GM12878 (cell line): Measurements from ENCODE around the gene ACER3. TPM values are rescaled to one million over a fixed set of nuclear protein-coding genes. Genes with fewer than 3 reads are reported as not detected.

ENCODE experiments used
- ATAC-seq: fragments of 200-7000 bp; cut with Tn5 transposase; 3 replicates; pipeline ENCODE4 v1.9.1; 2020; ENCODE audit warnings: mild to moderate bottlenecking, moderate library complexity
- BruUV-seq: library from RNA; stranded (reverse); fragments of 400-500 nt; replicated peaks from 2 replicates; lab custom pipeline; 2021; lab: Mats Ljungman, UMichigan
- CTCF ChIA-PET: fragments of 300-600 bp; sonication (Branson Sonifier 250); formaldehyde crosslinking; extraction: SDS; loops from one replicate; lab custom pipeline; 2021; ENCODE audit warnings: inconsistent platforms; lab: Yijun Ruan, JAX
- POLR2A ChIA-PET: fragments of 350-600 bp; formaldehyde crosslinking; extraction: SDS; loops from one replicate; lab custom pipeline; 2021; ENCODE audit warnings: inconsistent platforms; lab: Charles Lee
- RAD21 ChIA-PET: fragments of 300-600 bp; sonication (Branson Sonifier 250); formaldehyde crosslinking; loops from one replicate; lab custom pipeline; 2023; ENCODE audit warnings: antibody characterized with exemption; ENCODE audit not compliant: unreplicated experiment; lab: Charles Lee
- SMC1A ChIA-PET: fragments of 300-600 bp; sonication (Branson Sonifier 250); formaldehyde crosslinking; loops from one replicate; lab custom pipeline; 2023; ENCODE audit not compliant: unreplicated experiment, uncharacterized antibody; lab: Charles Lee
- DNase-seq: peaks from one replicate; pipeline ENCODE4 v3.0.0-alpha.2; 2011; ENCODE audit warnings: low read depth, low spot score
- FAIRE-seq: peaks from 3 replicates; lab custom pipeline; 2011; peaks lifted over from hg19 to GRCh38; lab: Jason Lieb, UNC
- H2AFZ ChIP-seq: 2 replicates; pipeline ENCODE4 v1.6.0; 2011; ENCODE audit warnings: low read depth, low read length, control low read depth; ENCODE audit not compliant: control insufficient read depth
- H3K27ac ChIP-seq: 2 replicates; pipeline ENCODE4 v1.5.1; 2011; ENCODE audit warnings: control low read depth; ENCODE audit not compliant: control insufficient read depth, insufficient read depth
- H3K27me3 ChIP-seq, 2 experiments: replicated peaks in 1 of 2; 2 replicates each; pipeline versions ENCODE4 v1.6.0 to v1.6.1; 2011; ENCODE audit warnings: low read length in 1 of 2; ENCODE audit not compliant: control insufficient read depth in 2 of 2, insufficient read depth in 2 of 2
- H3K36me3 ChIP-seq, 2 experiments: 2 replicates each; pipeline ENCODE4 v1.5.1; 2011; ENCODE audit warnings: low read length in 1 of 2; ENCODE audit not compliant: control insufficient read depth in 2 of 2, insufficient read depth in 2 of 2
- H3K4me1 ChIP-seq: 2 replicates; pipeline ENCODE4 v1.6.1; 2011; ENCODE audit warnings: mild to moderate bottlenecking, low read length, moderate library complexity, mixed read lengths; ENCODE audit not compliant: control insufficient read depth, insufficient read depth
- H3K4me2 ChIP-seq: 2 replicates; pipeline ENCODE4 v1.6.0; 2011; ENCODE audit warnings: control low read depth; ENCODE audit not compliant: control insufficient read depth, insufficient read depth
- H3K4me3 ChIP-seq: fragments of 200-600 bp; sonication (generic); 2 replicates; pipeline ENCODE4 v1.5.1; 2016
- H3K79me2 ChIP-seq: 2 replicates; pipeline ENCODE4 v1.6.0; 2011; ENCODE audit warnings: low read length; ENCODE audit not compliant: control insufficient read depth, insufficient read depth
- H3K9ac ChIP-seq: 2 replicates; pipeline ENCODE4 v1.8.0; 2011; ENCODE audit warnings: low read length, control low read depth, mixed read lengths; ENCODE audit not compliant: control insufficient read depth, insufficient read depth
- H3K9me3 ChIP-seq: replicated peaks from 3 replicates; pipeline ENCODE4 v1.5.1; 2011; ENCODE audit warnings: mild to moderate bottlenecking, low read length; ENCODE audit not compliant: control insufficient read depth, insufficient read depth
- H4K20me1 ChIP-seq: 2 replicates; pipeline ENCODE4 v1.6.0; 2011; ENCODE audit not compliant: control insufficient read depth, insufficient read depth
- BCLAF1 ChIP-seq: fragments of 450-650 bp; IDR thresholded peaks from 2 replicates; pipeline ENCODE4 v1.6.1; 2017; ENCODE audit warnings: antibody characterized with exemption, mild to moderate bottlenecking, moderate library complexity
- NBN ChIP-seq: fragments of 450-650 bp; IDR thresholded peaks from 2 replicates; pipeline ENCODE4 v1.6.1; 2016
- PAX5 ChIP-seq: IDR thresholded peaks from 2 replicates; pipeline ENCODE4 v1.6.1; 2011; ENCODE audit warnings: low read depth, low read length, borderline replicate concordance
- SIN3A ChIP-seq: IDR thresholded peaks from 2 replicates; pipeline ENCODE4 v1.6.1; 2012; ENCODE audit warnings: low read depth, low read length, improper control_type of control experiment
- SRF ChIP-seq, 2 experiments: IDR thresholded peaks; 2 replicates each; pipeline ENCODE4 v1.6.1; 2011; ENCODE audit warnings: low read depth in 2 of 2, low read length in 2 of 2, mild to moderate bottlenecking in 1 of 2, moderate library complexity in 1 of 2
- TCF3 ChIP-seq: IDR thresholded peaks from 2 replicates; pipeline ENCODE4 v1.6.1; 2012; ENCODE audit warnings: low read depth, mild to moderate bottlenecking, low read length, borderline replicate concordance; ENCODE audit not compliant: insufficient read depth
- ZNF217 ChIP-seq: fragments of 450-650 bp; IDR thresholded peaks from 2 replicates; pipeline ENCODE4 v1.6.1; 2017; ENCODE audit warnings: antibody characterized with exemption, mild to moderate bottlenecking
- WGBS: methylation state at CpG from one replicate; pipeline ENCODE4 v1.1.6; 2016; ENCODE audit warnings: low lambda C conversion rate; ENCODE audit not compliant: insufficient replicate concordance, insufficient coverage; ENCODE audit errors: missing lambda C conversion rate; 5-methylcytosine and 5-hydroxymethylcytosine counted together
- in situ Hi-C: fragments of 300-500 bp; cut with MboI; formaldehyde crosslinking; loops from 9 replicates; pipeline ENCODE4 v1.14.3; 2018; ENCODE audit warnings: mixed read lengths
- intact Hi-C: fragments of 100-400 bp; cut with micrococcal nuclease; formaldehyde crosslinking; loops from one replicate; pipeline ENCODE4 v1.14.2; 2022; ENCODE audit not compliant: unreplicated experiment
- polyA plus RNA-seq, 11 experiments: library from polyadenylated mRNA; depleted of rRNA in 4 of 11; unstranded in 6 of 11; stranded (reverse) in 5 of 11; fragments of >200 nt; fragmentation: Nextera tagmentation in 4 of 11; fragmentation: Illumina TruSeq in 1 of 11; extraction: Ambion mirVana in 4 of 11; extraction: Trizol in 1 of 11; gene quantifications; 1 replicate in 1 of 11; 2 replicates in 10 of 11; pipeline versions ENCODE4 v1.2.1 to v1.2.3, GENCODE V29; 2011 to 2016; ENCODE audit warnings: inconsistent platforms in 2 of 11, missing spikeins in 2 of 11, low read depth in 1 of 11
- total RNA-seq, 4 experiments: library from RNA; depleted of rRNA in 3 of 4; stranded (reverse); fragments of >200 nt in 3 of 4; fragmentation: Illumina TruSeq in 1 of 4; extraction: Trizol in 1 of 4; gene quantifications; 2 replicates each; pipeline versions ENCODE4 v1.2.1 to v1.2.3, GENCODE V29; 2013 to 2021
- TF ChIP-seq, protein P1 (sequence below): fragments of 450-650 bp; IDR thresholded peaks from 2 replicates; pipeline ENCODE4 v1.6.1; 2017; ENCODE audit warnings: mild to moderate bottlenecking, low read depth, inconsistent platforms; ENCODE audit not compliant: poor library complexity, severe bottlenecking
- TF ChIP-seq, protein P2 (sequence below): IDR thresholded peaks from 2 replicates; pipeline ENCODE4 v1.6.1; 2012; ENCODE audit warnings: low read length, inconsistent platforms

ACER3 gene
- total and polyA plus RNA-seq, 10 of the 15 experiments (the other 5 are each of a cell fraction or from before 2014, with no cell fraction given), result 2.8 to 17.4 (median 10.3) TPM

DNA sequence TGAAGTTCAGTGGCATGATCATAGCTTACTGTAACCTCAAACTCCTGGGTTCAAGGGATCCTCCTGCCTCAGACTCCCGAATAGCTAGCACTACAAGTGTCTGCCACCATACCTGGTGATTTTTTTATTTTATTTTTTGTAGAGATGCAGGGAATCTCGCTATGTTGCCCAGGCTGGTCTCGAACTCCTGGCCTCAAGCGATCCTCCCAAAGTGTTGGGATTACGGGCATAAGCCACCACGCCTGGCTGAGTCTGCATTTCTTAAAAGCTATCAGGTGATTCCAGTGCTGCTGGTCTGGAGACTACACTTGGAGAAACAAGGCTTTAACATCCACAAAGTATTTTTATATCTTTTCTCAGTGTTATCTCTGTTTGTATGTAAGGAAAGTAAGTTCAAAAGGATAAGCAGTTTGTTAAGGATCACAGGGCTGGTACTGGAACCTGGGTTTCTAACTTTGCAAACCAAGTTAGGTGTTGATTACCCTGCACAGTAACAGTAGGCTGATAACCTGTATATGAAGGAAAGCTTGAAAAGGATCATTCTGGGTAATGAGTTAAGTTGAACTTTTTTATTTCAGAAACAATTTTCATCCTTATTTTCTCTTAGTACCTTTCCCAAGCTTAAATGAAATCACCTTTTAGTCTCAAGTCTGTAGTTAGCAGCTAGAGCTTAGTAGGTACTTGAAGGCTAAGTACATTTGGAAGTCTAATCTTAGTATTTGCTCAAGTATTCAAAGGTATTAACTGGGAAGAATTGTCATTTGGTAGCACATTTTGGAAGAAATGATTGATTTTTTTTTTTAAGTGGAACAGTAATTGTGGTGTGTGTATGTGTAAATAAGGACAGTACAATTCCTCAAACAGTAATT lies 12.5 kb downstream of the ACER3 start (continued):
- TF ChIP-seq BCLAF1 (no peak), ZNF217 (no peak), SIN3A (no peak)
- TF ChIP-seq, protein P1, sequence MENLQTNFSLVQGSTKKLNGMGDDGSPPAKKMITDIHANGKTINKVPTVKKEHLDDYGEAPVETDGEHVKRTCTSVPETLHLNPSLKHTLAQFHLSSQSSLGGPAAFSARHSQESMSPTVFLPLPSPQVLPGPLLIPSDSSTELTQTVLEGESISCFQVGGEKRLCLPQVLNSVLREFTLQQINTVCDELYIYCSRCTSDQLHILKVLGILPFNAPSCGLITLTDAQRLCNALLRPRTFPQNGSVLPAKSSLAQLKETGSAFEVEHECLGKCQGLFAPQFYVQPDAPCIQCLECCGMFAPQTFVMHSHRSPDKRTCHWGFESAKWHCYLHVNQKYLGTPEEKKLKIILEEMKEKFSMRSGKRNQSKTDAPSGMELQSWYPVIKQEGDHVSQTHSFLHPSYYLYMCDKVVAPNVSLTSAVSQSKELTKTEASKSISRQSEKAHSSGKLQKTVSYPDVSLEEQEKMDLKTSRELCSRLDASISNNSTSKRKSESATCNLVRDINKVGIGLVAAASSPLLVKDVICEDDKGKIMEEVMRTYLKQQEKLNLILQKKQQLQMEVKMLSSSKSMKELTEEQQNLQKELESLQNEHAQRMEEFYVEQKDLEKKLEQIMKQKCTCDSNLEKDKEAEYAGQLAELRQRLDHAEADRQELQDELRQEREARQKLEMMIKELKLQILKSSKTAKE, result no peak

GRCh38 chr11:76878014-76878413 lies 17.3 kb downstream of the ACER3 start:
- Histone ChIP-seq H3K4me2 (no peak overlapping the region), H3K27ac (no peak overlapping the region), H3K27me3 (no peaks in the 10 kb centered on the region), H3K79me2 (no peaks in the 10 kb centered on the region), H3K9me3 (no peaks in the 10 kb centered on the region), H3K4me3 (no peak overlapping the region), H3K9ac (no peak overlapping the region)
- in situ Hi-C loops, result no loop called here
- 76% methylated on average over 2 of the region's 2 CpGs for WGBS
- SMC1A ChIA-PET, result interaction anchor here (1.1 to 1.7 kb wide), 2 partner anchors 10 to 128 kb away, joined by 3 to 5 read pairs; no protein-coding TSS in a partner anchor
- POLR2A ChIA-PET, result no interaction called here
- RAD21 ChIA-PET, result no interaction called here
- TF ChIP-seq SRF (IDR thresholded peaks at IDR 0.05; ENCODE audit: low read depth in 2 of 2, low read length in 2 of 2) (no peak), PAX5 (no peak), TCF3 (no peak), NBN (no peak)
- TF ChIP-seq, protein P2, sequence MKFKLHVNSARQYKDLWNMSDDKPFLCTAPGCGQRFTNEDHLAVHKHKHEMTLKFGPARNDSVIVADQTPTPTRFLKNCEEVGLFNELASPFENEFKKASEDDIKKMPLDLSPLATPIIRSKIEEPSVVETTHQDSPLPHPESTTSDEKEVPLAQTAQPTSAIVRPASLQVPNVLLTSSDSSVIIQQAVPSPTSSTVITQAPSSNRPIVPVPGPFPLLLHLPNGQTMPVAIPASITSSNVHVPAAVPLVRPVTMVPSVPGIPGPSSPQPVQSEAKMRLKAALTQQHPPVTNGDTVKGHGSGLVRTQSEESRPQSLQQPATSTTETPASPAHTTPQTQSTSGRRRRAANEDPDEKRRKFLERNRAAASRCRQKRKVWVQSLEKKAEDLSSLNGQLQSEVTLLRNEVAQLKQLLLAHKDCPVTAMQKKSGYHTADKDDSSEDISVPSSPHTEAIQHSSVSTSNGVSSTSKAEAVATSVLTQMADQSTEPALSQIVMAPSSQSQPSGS, result no peak
- TF ChIP-seq, all 136 proteins: peak for 0
- no peaks in the 10 kb centered on the region for H3K4me1 ChIP-seq
- DNase-seq, result no peak
- H2AFZ ChIP-seq, result no peak overlapping the region
- intact Hi-C loops, result no loop called here
- BruUV-seq, result no TSS peak
- no peaks in the 10 kb centered on the region for H3K36me3 ChIP-seq
- ATAC-seq, result no peak
- no peak for FAIRE-seq
- CTCF ChIA-PET, result interaction anchor here (1.1 to 2.5 kb wide), 3 partner anchors 9 to 41 kb away, joined by 3 to 10 read pairs (median 3); no protein-coding TSS in a partner anchor
- H4K20me1 ChIP-seq, result no peaks in the 10 kb centered on the region
